ENCODE data around the gene SETD5. TPM values are rescaled to one million over a fixed set of nuclear protein-coding genes. Genes with fewer than 3 reads are reported as not detected.
A peak's percentile ranks its signal among the peaks of the same experiment; 100 is the strongest.

The SETD5 gene
- total and polyA plus RNA-seq, 2 of the 8 experiments (the other 6 are each of a cell fraction or from before 2014, with no cell fraction given) = 108 to 234 TPM

DNA sequence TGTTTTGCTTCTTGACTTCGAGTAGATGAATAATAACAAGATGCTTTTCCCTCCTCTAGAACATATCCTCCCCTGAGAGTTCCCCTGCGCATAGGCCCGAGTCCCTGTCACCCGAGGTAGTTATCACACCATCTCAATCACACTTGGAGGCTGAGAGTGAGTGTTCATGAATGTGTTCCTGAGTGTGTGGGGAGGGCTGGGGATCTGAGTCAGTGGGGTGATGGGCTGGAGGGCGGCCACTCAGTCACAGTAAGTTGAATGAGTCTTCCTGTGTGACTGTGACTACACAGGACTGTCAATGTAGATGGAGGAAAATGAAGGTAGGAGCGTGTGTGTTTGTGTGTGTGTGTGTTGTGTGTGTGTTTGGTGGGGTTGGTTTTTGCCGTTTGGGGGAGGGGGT lies 71.0 kb downstream of the SETD5 start:
- Histone ChIP-seq H3K4ac (replicated peaks; ENCODE audit: insufficient read length, low read depth, low read length) (no peak overlapping the region), H3K4me3 (ENCODE audit: extremely low read depth in 1 of 4, insufficient read depth in 2 of 4, low read depth in 3 of 4, low read length in 4 of 4) (no peak overlapping the region), H3K9ac (replicated peaks in 1 of 4; ENCODE audit: extremely low read depth in 1 of 4, low read depth in 3 of 4, low read length in 3 of 4) (no peak overlapping the region), H2AFZ (ENCODE audit: low read length) (no peak overlapping the region), H3K27ac (ENCODE audit: low read depth, low read length) (no peak overlapping the region), H3K9me3 (ENCODE audit: insufficient read depth in 2 of 2, low read depth in 1 of 2, low read length in 1 of 2) (no peaks in the 10 kb centered on the region), H3K27me3 (replicated peaks in 1 of 4; ENCODE audit: control insufficient read depth in 3 of 4, extremely low read depth in 1 of 4, insufficient read depth in 3 of 4, low read length in 3 of 4) (no peaks in the 10 kb centered on the region), H3K4me2 (ENCODE audit: insufficient read depth in 1 of 2, low read depth in 2 of 2, low read length in 2 of 2) (no peak overlapping the region), H4K5ac (ENCODE audit: insufficient read length, low read depth, low read length) (no peak overlapping the region), H3K23ac (ENCODE audit: insufficient read length) (no peak overlapping the region), H4K91ac (replicated peaks; ENCODE audit: insufficient read length, low read length) (no peak overlapping the region), H2BK20ac (ENCODE audit: low read length) (no peak overlapping the region), H3K79me1 (ENCODE audit: low read depth, low read length) (peaks cover 4% of the 10 kb centered on the region; the same call in 1 of the 2 replicates), H3K23me2 (ENCODE audit: low read depth, low read length) (peaks cover 2% of the 10 kb centered on the region; the same call in 1 of the 2 replicates), H3K56ac (replicated peaks; ENCODE audit: insufficient read length, low read depth, low read length) (no peak overlapping the region), H3K79me2 (ENCODE audit: control insufficient read depth in 1 of 2, insufficient read depth in 2 of 2, low read length in 2 of 2) (peaks cover 0 to 8% of the 10 kb centered on the region in 2 experiments; a peak in 1 of 4 replicates), H2BK5ac (ENCODE audit: low read depth, low read length) (no peak overlapping the region; the same call in 1 of the 2 replicates), H3K36me3 (ENCODE audit: control insufficient read depth in 2 of 4, insufficient read depth in 4 of 4, low read length in 3 of 4) (peaks cover 44 to 98% (median 89%) of the 10 kb centered on the region in 4 experiments), H3K4me1 (replicated peaks in 1 of 4; ENCODE audit: control insufficient read depth in 3 of 4, insufficient read depth in 4 of 4, low read length in 3 of 4) (no peaks in the 10 kb centered on the region), H4K20me1 (replicated peaks in 1 of 2; ENCODE audit: control insufficient read depth in 1 of 2, insufficient read depth in 2 of 2, low read length in 2 of 2) (peaks cover 8 to 17% of the 10 kb centered on the region in 2 experiments), H4K8ac (ENCODE audit: extremely low read depth, insufficient read depth, low read length) (peak overlapping the region; percentile 80; the same call in 1 of the 2 replicates), H2BK120ac (replicated peaks; ENCODE audit: low read depth, low read length) (no peak overlapping the region), H2BK15ac (ENCODE audit: low read length) (no peak overlapping the region), H2BK12ac (ENCODE audit: low read depth, low read length) (no peak overlapping the region), H3K18ac (ENCODE audit: extremely low read depth, low read length) (no peak overlapping the region), H3K14ac (ENCODE audit: insufficient read length) (no peak overlapping the region), H2AK5ac (ENCODE audit: low read depth, low read length) (no peak overlapping the region)
- WGBS, 2 experiments (ENCODE audit: extremely low coverage in 1 of 2, insufficient coverage in 1 of 2, insufficient read length in 1 of 2, insufficient replicate concordance in 2 of 2, low coverage in 1 of 2, low lambda C conversion rate in 2 of 2, missing lambda C conversion rate in 1 of 2) = 87 to 100% methylated on average over 1 to 7 of the region's 7 CpGs
- CTCF ChIA-PET (ENCODE audit: partially characterized antibody) = interaction anchor here (1.2 to 1.3 kb wide), 2 partner anchors 11 to 23 kb away, joined by 3 to 4 read pairs; no protein-coding TSS in a partner anchor
- DNase-seq (ENCODE audit: low read depth in 1 of 2, low spot score in 2 of 2) (no peak), FAIRE-seq (no peak)
- no peak for TF ChIP-seq SP1 (IDR thresholded peaks at IDR 0.05; ENCODE audit: low read depth, low read length)
- POLR2A ChIA-PET (ENCODE audit: partially characterized antibody) = interaction anchor here (0.7 to 1.8 kb wide), 6 partner anchors 11 to 106 kb away, joined by 3 to 6 read pairs (median 4); partner anchors contain the start of genes SETD5 and THUMPD3

Measured in H1 (cell line).